HL-60/S4 treated with phorbol 12-myristate 13-acetate at 8.2 ng/mL for 4 days and 3 days (cell line): ENCODE data around the gene NCAPD3.

Source experiments
- in situ Hi-C: fragments of 300-500 bp; cut with MboI; formaldehyde crosslinking; loops from 2 replicates; pipeline ENCODE4 v1.15.0; 2022; ENCODE audit warnings: low sequenced_read_pairs

NCAPD3 gene

DNA sequence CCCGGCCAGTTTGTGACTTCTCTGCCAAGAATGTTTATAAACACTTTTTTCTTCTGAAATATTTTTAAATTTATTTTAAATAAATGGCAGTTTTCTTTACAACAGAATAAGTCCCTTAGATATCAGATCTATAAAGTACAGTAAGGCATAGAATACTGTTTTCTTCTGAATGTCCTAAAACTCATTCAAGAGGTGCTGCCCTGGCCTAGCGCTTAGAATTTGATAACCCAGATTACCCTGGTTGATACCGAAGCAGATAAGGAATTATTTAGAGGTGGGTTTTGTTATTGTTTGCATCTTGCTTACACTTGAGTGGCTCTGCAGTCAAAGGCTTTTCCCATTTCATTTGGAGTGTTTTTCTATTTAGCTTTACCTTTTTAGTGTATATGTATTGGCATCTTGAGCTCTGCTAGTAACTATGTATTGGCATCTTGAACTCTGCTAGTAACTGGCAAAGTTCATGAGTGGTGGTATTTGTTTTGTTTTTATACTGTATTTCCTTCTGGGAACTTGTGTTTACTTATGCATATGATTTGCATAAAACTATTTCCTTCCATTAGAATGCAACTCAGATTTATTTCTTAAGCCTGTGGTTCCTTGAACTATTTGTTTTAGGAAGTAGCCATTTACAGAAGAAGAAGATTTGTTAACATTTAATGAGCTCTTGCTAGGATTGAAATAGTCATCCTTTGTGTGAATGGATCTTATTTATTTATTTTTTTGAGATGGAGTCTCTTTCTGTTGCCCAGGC, 30.8 kb upstream of the NCAPD3 start:
- in situ Hi-C loops = no loop called here

DNA sequence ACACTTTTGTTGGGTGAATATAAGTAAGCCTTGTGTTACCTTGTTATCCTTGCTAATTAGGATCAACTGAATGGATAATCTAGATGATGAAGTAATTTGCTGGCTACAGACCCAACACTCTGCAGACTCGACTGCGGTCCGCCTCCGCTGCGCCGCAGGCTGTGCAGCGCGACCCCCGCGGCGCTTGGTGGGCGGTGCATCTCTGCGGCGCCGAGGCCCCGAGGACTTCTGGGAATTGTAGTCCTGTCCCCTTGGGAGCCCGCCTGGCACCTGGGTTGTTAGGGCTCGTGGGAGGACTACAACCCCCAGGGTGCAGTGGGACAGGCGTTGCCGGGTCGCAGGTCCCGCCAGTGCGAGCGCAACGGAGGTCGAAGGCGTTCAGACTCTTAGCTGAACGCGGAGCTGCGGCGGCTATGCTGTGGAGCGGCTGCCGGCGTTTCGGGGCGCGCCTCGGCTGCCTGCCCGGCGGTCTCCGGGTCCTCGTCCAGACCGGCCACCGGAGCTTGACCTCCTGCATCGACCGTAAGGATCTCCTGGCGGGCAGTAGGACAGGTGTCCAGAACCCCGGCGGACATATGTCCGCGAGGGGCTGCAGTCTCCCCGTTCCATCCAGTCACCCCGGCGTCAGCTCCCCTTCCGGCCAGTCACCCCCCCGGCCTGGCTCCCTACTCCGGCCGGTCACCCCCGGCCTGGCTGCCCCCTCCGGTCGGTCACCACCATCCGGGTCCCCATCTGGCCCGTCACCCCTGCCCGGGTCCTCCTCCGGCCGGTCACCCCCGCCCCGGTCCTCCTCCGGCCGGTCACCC, 29.6 kb upstream of the NCAPD3 start, which contains the start of the genes ACAD8 and THYN1:
Gene ACAD8 (plus strand): TSS at position 381 of the 806 bp plus-strand sequence. CDS start 33 bp downstream, at position 414.
Gene THYN1 (minus strand): TSS at position 165 of the 806 bp plus-strand sequence. CDS start 470 bp downstream, outside the sequence.
- in situ Hi-C loops = no loop called here

DNA sequence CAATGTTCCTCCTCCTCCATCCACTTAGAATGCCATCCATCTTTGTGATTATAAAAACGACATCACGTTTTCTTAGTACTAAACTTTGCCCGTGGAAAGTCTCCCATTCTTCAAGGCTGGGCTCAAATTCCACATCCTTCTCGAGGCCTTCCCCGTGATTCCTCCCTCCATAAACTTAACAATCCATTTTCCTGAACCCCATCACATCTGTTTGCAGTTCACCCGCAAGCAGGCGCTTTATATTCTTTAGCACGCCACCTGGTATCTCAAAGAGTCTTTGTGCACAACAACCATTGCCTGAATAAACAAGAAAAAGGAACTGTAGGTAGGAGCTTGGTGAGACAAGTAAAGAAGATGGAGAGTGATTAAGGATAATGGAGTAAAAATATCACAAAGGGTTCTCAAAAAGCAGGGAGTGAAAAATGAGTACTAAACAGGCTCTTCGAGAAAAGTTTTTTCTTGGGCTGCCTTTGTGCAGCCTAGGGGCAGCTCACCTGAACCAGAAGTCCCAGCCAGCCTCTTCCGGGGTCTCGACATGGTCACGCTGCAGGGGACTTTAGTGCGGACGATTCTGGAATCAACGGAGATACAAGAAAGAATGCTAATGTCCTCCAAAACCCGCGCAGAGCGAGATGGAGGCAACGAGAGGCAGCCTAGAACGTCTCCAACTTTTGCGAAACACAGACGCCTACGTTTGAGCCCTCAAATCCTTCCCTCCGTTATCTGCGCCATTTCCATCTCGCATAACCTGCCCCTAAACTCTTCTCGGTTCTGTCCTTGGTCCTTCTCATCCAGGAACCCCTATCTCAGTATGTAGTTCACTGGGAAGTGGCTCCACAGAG, 28.8 kb upstream of the NCAPD3 start:
- in situ Hi-C loops = no loop called here

DNA sequence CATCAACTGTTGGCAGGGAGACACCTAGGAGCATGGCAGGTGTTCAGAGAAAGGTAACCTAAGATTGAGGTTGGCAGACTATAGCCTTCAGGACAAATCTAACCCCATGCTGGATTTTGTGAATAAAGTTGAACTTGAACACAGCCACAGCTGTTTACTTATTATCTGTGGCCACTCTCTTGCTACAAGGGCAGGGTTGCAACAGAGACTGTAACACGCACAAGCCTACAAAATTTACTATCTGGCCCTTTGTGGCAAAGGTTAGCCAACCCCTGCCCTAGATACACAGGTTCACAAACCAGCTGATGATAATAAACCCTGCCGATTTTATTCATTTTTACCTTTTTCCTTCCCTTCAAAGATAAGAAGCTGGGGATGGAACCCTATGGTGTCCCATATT, 26.9 kb upstream of the NCAPD3 start:
- in situ Hi-C loops = no loop called here

DNA sequence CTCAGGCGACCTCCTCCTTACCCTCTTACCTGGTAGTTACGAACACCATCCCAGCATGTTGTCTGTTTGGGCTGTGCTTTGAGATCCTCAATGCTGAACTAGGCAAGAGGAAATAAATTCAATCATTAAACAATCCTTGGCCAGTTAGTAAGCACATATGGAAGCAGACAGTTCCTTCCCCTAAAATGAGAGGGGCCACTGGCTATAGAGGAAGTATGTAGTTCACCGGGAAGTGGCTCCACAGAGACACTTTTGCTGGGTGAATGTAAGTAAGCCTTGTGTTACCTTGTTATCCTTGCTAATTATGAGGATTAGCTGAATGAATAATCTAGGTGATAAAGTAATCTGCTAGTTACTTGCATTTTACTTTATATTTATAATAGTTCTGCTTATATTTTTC, 26.5 kb upstream of the NCAPD3 start:
- in situ Hi-C loops = no loop called here

DNA sequence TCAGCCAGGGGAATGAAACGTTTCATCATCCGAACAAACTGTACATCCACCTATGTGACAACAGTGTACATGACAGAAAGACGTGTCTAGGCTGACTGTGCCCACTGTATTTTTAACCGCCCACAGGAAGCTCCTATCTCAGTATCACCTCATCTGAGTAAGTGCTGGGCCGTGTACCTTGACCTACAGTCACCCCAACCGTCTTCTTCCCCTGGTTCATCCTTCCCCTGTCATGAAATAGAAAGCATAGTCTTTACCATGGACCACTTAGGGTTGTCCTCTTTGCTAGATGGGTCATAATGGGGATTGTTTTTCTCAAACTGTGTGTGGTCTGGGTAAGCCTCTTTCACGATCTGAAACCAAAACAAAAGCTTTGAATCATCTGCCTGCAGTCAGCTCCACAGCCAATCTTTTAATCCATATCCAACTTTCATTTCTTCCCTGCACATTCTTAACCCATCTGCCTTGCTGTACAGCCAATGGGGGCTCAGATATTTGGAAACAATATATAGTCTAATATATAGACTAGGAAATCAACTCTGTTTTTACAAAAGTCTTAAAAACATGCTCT, 25.2 kb upstream of the NCAPD3 start:
- in situ Hi-C loops = no loop called here

DNA sequence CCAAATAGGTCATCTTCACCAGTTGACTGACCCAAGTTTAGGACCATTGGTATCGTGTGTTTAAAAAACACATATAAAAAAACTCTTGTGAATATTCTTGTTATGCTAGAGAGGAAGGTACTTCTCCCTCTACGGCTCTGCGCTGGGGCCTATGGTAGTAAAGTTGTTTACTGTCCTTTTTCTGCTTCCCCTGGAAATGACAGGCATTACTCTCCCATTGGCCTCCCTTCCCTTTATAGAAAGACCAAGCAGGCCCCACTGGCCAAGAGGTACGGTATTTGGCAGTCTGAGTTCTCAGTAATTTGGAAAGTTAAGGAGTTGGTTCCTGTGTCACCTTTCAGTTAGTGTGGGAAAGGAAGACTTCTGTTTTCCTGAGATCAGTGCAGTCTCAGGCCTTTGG, 22.9 kb upstream of the NCAPD3 start:
- in situ Hi-C loops = no loop called here

DNA sequence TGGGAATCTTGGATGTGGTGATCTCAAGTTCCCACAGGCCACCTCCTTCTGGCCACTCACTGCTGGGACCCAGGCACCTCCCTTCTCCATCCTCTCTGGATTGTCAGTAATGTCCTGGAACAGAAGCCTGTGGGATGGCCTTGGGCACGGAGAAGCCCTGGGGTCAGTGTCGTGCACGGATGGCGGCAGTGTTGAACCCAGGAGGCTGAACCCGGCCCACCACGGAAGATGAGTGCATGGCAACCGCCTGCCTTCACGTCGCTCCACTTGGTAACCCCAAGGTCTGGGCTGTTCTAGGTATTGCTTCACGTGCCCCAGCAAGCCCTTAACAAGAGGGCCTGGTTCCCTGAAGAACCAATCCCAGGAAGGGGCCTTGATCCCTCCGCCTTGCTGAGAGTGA, 22.3 kb upstream of the NCAPD3 start:
- in situ Hi-C loops = no loop called here

DNA sequence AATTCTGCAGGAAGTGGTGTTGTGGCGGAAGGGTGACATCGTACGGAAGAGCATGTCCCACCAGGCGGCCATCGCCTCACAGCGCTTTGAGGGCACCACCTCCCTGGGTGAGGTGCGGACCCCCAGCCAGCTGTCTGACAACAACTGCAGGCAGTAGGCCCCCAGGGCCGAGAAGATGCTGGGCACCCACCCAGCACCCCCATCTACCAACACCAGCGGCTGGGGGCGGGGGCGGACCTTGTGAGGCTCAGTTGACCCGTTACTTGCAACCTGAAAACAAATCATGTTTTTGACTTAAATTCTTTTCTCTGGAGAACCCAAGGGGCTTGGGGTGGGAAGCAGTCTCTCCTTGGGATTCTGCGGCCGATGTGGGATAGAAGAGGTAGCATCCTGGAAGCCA, 21.7 kb upstream of the NCAPD3 start:
- in situ Hi-C loops = no loop called here

DNA sequence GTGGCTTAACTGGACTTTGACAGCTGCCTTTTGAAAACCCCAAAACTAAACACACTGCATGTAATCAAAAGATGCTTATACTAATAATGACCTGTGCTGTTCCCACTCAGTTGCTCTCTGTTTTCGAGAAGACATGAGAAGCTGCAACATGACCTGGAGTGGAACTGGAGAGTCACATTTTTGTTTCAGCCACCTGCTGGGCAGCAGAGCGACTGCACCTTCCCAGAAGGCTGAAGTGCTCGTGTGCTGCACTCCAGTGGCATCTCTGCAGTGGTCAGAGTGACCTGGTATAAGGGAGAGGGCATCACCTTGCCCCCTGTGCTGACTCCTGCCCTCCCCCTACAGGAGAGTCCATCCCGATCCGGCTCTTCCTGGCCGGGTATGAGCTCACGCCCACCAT, 20.8 kb upstream of the NCAPD3 start:
- in situ Hi-C loops = no loop called here

DNA sequence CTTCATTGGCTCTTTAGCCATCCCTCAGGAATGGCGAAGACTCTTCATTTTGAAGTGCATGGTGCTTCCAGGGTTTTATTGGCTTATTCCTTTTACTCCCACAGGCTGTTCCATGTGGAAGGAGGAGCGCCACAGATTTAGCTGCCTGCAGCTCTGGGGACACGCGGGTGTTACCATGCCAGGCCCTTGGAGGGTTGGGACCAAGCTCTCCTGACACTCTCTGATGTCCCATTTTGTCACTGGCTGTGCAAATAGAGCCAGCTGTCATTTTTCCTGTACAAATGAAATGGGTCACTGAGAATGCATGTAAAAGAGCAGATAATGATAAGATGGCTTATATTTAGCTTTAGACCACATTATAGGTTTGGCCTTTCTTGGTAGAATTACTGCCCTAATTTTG, 20.1 kb upstream of the NCAPD3 start:
- in situ Hi-C loops = no loop called here

DNA sequence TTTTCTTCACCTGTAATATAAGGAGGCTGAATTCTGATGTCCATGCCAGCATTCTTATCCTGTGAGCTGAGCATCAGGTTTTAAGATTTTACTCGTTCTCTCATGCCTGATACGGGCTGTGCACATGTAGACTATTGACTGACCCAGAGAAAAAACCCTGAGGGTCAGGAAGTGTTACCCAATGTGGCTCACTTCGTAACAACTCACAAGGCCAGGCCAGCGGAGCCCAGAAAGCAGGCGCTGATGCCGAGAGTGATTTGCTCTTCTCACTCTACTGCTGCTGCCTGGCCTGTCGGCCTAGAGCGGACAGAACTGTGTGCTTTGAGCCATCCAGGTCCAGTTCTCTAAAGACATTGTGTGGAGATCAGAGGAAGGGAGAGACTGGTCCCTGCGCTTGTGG, 18.6 kb upstream of the NCAPD3 start:
- in situ Hi-C loops = no loop called here

DNA sequence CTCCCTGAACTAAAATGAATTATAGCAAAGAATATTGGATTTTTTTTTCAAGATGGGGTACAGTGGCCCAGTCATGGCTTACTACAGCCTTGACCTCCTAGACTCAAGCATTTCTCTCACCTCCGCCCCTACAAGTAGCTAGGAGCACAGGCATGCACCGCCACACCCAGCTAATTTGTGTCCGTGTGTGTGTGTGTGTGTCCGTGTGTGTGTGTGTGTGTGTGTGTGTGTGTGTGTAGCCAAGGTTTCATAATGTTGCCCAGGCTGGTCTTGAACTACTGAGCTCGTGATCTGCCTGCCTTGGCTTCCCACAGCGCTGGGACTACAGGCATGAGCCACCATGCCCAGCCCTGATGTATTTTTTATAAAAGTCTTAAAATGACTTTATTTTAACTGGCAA, 16.8 kb upstream of the NCAPD3 start:
- in situ Hi-C loops = no loop called here

DNA sequence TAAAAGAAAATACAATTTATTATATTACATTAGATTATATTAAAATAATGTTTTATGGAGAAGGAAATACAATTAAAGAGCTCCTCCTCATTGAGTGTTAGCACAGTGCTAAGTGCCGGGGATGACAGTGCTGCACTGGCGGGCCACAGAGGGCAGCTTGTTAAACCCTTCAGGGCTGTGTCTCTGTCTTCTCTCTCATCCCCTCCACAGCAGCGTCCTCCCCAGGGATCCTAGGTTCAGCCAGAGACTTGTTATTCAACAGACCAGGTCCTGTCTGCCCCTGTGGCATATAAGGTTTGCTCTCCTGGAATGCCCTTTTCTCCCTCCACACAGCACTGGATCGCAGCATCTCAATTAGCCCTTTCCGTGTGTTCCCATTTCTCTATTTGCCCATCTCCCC, 15.2 kb upstream of the NCAPD3 start:
- in situ Hi-C loops = no loop called here

DNA sequence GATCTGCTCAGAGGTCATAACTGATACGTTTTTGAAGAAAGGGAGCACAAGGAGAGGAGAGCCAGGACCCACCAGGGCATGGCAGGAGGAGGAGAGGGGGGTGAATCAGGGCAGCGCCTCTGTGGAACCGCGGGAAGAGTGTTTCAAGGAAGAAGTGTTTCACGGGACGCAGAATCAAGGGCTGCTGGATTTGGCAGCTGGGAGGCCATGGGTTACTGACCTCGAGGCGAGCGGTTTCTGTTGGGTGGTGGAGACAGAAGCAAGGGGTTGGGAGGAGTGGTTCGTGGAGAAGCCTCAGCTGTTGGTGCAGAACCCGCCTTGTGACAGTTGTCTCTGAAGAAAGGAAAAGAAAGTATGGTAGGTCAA, 13.8 kb upstream of the NCAPD3 start:
- in situ Hi-C loops = no loop called here

DNA sequence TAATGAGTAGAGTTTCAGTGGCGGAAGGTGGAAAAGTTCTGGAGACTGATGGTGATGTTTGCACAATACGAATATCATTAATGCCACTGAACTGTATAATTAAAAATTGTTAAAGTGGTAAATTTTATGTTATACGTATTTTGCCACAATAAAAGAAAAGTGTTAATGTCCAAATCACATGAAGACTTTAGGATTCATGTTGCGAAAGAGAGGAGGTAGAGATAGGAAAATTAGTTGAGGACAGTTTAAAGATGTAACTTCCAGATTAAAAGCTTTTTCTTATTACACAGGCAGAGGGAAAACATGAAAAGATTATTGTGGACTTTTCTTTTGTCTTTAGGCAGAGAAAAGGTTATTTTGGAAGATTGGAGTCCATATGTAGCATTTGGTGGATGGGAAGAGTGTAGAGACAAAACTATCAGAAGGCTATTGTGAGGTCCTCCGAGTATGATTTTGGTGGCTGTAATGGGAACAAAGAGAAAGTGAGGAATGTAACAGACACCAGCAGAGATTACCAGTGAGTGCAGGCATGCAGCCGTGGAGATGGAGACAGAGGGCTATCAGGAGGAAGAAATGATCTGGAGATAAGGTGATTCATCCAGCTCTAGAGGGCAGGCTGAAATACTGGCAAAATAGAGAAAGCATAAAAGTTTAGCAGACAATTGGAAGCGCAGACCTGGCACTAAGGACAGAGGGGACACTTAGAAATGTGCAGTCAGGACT, 13.2 kb upstream of the NCAPD3 start:
- in situ Hi-C loops = no loop called here

DNA sequence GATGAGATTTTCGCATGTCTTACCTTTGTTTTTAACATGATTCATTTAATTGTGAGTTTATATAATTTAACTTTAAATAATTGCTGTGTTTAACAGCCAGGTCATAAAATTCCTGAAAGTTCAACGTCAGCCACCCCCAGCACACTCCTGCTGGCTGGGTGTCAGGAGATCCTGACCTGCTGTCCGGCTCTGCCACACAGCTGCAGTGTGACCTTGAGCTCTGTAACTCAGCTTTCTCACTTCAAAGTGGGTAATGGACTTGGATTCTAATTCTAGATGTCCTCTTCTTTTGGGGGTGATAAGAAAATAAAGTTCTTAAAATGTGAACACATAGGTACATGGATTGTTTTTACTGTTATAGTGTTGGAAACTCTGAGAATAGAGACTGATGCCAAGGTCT, 11.6 kb upstream of the NCAPD3 start:
- in situ Hi-C loops = no loop called here

DNA sequence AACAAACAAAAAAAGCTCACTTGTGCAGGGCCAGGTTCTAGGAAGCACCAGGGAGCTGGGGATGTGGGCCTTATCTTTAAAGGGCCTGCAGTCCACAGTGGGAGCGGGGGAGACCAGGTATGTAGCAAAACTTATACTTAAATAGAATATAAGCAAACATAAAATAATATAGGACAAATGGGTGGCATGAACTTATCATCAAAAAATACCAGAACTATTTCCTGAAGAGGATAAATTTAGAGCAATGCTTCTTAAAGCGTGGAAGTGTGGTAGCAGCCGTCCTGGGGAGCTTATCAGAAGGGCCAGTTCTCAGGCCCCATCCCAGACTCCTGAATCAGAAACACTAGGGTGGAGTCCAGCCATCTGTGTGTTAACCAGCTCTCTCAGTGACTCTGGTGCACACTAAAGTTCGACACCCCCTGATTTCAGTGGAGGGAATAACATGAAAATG, 10.0 kb upstream of the NCAPD3 start:
- in situ Hi-C loops = no loop called here

DNA sequence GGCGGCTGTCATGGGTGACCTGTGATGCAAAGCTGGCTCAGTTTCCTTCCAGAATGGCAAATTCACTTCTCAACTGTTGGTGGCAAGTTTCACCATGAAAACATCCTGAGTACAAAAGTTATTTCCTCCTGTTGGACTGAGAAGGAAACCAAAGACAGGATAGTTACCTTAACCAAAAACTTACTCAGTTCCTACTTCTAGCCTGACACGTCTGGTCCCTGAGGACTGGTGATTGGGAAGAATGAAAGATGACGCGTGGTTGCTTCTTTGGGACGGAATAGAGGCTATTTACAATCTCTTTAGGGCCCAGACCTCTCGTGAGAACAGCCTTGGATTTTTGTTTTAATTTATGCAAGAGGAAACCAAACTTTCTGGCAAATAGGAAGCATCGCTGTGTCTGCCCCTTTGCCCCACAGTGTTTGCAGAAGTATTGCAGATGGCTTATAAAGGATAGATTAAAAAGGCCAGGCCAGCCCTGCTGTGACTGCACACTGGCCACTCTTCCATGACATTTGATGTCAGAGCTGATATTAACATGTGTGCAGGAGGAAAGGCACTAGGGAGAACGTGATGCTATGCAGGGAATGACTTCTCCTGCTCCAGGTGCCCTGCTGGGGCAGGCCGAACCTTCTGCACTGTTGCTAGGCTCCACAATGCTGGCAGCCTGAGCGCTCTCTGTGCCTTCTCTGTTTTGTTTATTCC, 8.3 kb upstream of the NCAPD3 start:
- in situ Hi-C loops = no loop called here

DNA sequence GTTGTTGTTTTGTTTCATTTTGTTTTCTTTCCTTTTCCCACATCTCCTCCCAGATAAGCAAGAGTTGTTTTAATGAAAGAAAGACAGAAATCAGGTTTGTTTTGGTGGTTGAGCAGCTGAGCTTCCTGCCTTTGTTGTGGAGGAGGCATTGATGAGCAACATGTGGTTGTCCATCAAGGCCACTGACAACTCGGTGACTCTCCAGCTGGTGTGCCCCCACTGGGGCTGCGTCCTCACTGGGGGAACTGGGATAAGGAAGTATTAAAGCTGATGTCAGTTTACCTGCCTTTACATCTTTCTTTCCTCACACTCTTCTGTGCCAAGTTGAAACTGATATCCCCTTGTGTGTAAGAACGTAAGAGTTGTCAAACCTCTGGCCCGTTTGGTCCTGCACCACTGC, 6.6 kb upstream of the NCAPD3 start:
- in situ Hi-C loops = no loop called here
